RWPE2 (cell line): Measurements from ENCODE around the gene SPAST.
A peak's percentile ranks its signal among the peaks of the same experiment; 100 is the strongest.

Experiments
- ATAC-seq: fragments of 200-7000 bp; cut with Tn5 transposase; 3 replicates; pipeline ENCODE4 v1.9.1; 2021; ENCODE audit warnings: low read depth
- DNase-seq: peaks from one replicate; pipeline ENCODE4 v3.0.0-alpha.2; 2020; ENCODE audit warnings: low spot score
- H3K27ac ChIP-seq: fragments of 450-650 bp; 2 replicates; pipeline ENCODE4 v1.5.1; 2017; ENCODE audit warnings: mild to moderate bottlenecking; ENCODE audit not compliant: poor library complexity, severe bottlenecking
- H3K27me3 ChIP-seq: fragments of 250-450 bp; sonication (Bioruptor Pico); 2 replicates; pipeline ENCODE4 v1.5.1; 2021; ENCODE audit warnings: mild to moderate bottlenecking, moderate library complexity; ENCODE audit not compliant: insufficient read depth, poor library complexity, severe bottlenecking
- H3K36me3 ChIP-seq: fragments of 250-450 bp; sonication (Bioruptor Pico); 2 replicates; pipeline ENCODE4 v1.5.1; 2020; ENCODE audit warnings: low read depth, mild to moderate bottlenecking, moderate library complexity
- H3K4me1 ChIP-seq: fragments of 250-450 bp; sonication (Bioruptor Pico); 2 replicates; pipeline ENCODE4 v1.5.1; 2021; ENCODE audit warnings: mild to moderate bottlenecking, moderate library complexity; ENCODE audit not compliant: insufficient read depth, poor library complexity, severe bottlenecking
- H3K4me3 ChIP-seq: fragments of 250-450 bp; sonication (Bioruptor Pico); 2 replicates; pipeline ENCODE4 v1.5.1; 2021; ENCODE audit warnings: mild to moderate bottlenecking, moderate library complexity; ENCODE audit not compliant: severe bottlenecking
- H3K9me3 ChIP-seq: fragments of 250-450 bp; sonication (Bioruptor Pico); 2 replicates; pipeline ENCODE4 v1.5.1; 2021; ENCODE audit warnings: mild to moderate bottlenecking, moderate library complexity; ENCODE audit not compliant: severe bottlenecking
- TF ChIP-seq, protein P1 (sequence below): fragments of 450-650 bp; IDR thresholded peaks from one replicate; pipeline ENCODE4 v1.5.1; 2017; ENCODE audit warnings: mild to moderate bottlenecking, moderate library complexity; ENCODE audit not compliant: poor library complexity, severe bottlenecking

SPAST gene

DNA sequence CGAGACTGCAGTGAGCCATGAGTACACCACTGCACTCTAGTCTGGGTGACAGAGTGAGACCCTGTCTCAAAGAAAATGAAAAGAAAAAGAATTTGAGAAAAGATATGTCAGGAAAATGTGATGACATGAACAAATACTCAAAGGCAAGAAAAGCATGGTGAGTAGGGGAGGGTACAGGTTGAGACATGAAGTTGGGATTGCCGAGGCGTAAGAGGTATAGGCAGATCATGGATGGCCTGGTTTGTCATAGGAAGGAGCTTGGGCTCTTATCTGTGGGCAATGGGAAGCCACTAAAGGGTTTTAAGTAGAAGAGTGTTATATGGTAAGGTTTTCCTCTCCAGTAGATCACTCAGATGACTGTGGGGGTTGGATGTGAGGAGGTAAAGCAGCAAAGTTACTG lies 32.3 kb downstream of the SPAST start:
- ATAC-seq (no peak), DNase-seq (no peak)
- peaks cover 3% of the 10 kb centered on the region for H3K36me3 ChIP-seq
- H3K4me3 ChIP-seq: no peak overlapping the region
- TF ChIP-seq, protein P1, sequence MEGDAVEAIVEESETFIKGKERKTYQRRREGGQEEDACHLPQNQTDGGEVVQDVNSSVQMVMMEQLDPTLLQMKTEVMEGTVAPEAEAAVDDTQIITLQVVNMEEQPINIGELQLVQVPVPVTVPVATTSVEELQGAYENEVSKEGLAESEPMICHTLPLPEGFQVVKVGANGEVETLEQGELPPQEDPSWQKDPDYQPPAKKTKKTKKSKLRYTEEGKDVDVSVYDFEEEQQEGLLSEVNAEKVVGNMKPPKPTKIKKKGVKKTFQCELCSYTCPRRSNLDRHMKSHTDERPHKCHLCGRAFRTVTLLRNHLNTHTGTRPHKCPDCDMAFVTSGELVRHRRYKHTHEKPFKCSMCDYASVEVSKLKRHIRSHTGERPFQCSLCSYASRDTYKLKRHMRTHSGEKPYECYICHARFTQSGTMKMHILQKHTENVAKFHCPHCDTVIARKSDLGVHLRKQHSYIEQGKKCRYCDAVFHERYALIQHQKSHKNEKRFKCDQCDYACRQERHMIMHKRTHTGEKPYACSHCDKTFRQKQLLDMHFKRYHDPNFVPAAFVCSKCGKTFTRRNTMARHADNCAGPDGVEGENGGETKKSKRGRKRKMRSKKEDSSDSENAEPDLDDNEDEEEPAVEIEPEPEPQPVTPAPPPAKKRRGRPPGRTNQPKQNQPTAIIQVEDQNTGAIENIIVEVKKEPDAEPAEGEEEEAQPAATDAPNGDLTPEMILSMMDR: no peak
- no peaks in the 10 kb centered on the region for H3K9me3 ChIP-seq
- no peaks in the 10 kb centered on the region for H3K27me3 ChIP-seq
- H3K27ac ChIP-seq: no peak overlapping the region
- no peaks in the 10 kb centered on the region for H3K4me1 ChIP-seq

DNA sequence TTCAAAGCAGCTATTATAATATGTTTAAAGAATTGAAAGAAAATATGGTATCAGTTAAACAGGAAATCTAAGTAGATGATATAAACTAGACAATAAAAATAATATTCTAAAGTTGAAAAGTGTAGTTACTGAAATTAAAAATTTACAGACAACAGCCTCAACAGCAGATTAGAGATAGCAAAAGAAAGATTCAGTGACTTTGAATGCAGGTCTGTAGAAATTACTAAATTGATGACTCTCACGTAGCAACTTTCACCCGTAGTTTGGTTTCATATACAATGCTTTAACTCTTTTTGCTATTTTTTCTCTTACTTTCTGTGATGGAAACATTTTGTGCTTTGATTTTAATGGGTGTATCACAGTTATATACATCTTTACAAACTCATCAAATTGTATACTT lies 44.8 kb downstream of the SPAST start:
- ATAC-seq (no peak), DNase-seq (no peak)
- Histone ChIP-seq H3K36me3 (0 out of 2 replicates have a peak, but pooled peaks cover 3% of the 10 kb centered on the region), H3K4me3 (no peak overlapping the region), H3K4me1 (no peaks in the 10 kb centered on the region), H3K27me3 (no peaks in the 10 kb centered on the region), H3K27ac (no peak overlapping the region), H3K9me3 (no peaks in the 10 kb centered on the region)
- TF ChIP-seq, protein P1: no peak

DNA sequence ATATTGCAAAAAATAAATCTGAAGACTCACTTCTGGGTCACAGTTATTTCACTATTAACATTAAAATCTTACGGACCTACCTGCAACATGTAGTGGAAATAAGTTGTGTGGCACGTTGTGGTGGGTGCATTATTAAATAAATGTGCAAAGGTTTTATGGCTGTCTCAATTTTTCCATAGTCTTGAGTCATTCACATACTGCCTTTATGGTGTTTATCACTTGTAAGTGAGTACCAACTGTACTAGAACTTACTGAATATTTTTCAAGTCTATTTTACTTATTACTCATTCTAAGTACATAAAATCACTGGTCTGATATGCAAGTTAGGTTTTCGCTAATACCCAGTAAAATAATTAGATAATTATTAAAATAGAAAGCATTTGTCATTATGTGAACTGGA lies 54.7 kb downstream of the SPAST start:
- H3K27ac ChIP-seq: no peak overlapping the region
- no peak for DNase-seq
- H3K4me3 ChIP-seq: no peak overlapping the region
- TF ChIP-seq, protein P1: no peak
- no peak for ATAC-seq
- no peaks in the 10 kb centered on the region for H3K4me1 ChIP-seq
- no peaks in the 10 kb centered on the region for H3K9me3 ChIP-seq
- peaks cover 9% of the 10 kb centered on the region; the same call in 1 of the 2 replicates for H3K36me3 ChIP-seq
- H3K27me3 ChIP-seq: no peaks in the 10 kb centered on the region

DNA sequence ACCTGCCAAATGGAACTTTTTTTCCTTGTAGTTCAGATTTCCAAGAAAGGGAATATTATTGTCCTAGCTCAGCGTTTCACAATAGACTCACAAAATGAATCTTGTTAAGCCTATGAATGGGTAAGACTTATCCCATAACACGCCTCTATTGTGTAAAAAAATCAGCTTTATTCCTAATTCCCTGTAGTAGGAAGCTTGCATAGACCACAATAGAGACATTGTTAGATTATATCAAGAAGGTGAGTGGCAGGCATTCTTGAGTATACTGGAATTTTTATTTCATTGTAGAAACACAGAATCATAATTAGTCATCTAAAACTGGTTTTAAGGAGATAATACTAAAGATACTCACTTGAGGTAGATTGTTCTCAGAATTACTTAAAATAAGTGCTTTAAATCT lies 55.8 kb downstream of the SPAST start:
- H3K4me3 ChIP-seq: no peak overlapping the region
- H3K9me3 ChIP-seq: no peaks in the 10 kb centered on the region
- no peak overlapping the region for H3K27ac ChIP-seq
- H3K4me1 ChIP-seq: no peaks in the 10 kb centered on the region
- TF ChIP-seq, protein P1: no peak
- no peaks in the 10 kb centered on the region for H3K27me3 ChIP-seq
- ATAC-seq (peak; percentile 35; the same call in 1 of the 3 replicates), DNase-seq (no peak)
- H3K36me3 ChIP-seq: peaks cover 9% of the 10 kb centered on the region; the same call in 1 of the 2 replicates

DNA sequence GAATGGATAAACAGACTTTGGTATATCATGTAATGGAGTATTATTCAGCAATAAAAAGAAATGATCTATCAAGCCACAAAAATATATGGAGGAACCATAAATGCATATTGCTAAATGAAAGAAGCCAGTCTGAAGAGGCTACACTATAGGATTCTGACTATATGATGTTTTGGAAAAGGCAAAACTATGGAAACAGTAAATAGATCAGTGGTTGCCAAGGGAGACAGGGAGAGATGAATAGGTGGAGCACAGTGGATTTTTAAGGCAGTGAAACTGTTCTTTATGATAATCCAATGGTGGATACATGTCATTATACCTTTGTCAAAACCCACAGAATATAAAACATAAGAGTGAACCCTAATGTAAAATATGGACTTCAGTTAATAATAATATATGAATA lies 61.3 kb downstream of the SPAST start:
- TF ChIP-seq, protein P1: no peak
- H3K36me3 ChIP-seq: peaks cover 7% of the 10 kb centered on the region; the same call in 1 of the 2 replicates

More for the DNA sequence above, 61.3 kb downstream of the SPAST start:
- no peaks in the 10 kb centered on the region for H3K9me3 ChIP-seq
- no peaks in the 10 kb centered on the region for H3K4me1 ChIP-seq
- no peak for DNase-seq
- ATAC-seq: no peak
- H3K27ac ChIP-seq: no peak overlapping the region
- no peak overlapping the region for H3K4me3 ChIP-seq
- H3K27me3 ChIP-seq: no peaks in the 10 kb centered on the region
